GM21447 (cell line): ENCODE measurements around the gene PCDHGA1.

Source experiments
- ATAC-seq: cut with Tn5 transposase; IDR thresholded peaks from one replicate; pipeline ENCODE4 v1.9.1; 2021; ENCODE audit not compliant: unreplicated experiment

PCDHGA1 gene

GRCh38 chr5:141528291-141528984 is 198.1 kb downstream of the PCDHGA1 start:
- no peak for ATAC-seq

DNA sequence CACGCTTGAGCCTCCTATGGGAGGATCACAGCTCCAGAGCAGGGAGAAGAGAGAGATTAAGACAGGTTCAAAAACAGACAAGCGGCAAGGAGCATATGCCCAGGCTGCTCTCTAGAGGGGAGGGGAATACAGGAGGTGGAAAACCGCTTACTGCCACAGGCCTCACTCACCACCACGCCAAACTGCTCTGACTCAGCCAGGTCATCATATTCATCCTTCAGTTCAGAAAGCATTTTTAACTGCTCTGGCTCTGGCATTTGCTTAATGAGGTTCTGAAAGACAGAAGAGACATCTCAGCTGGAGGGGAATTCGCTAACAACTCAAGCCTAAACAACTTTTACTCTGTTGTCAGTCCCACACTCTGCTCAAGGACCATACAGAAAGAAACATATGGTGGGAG is 198.7 kb downstream of the PCDHGA1 start:
- ATAC-seq: peak; percentile 45

GRCh38 chr5:141529873-141530272 is 199.6 kb downstream of the PCDHGA1 start:
- peak; percentile 47 for ATAC-seq

- ATAC-seq: no peak
Measured at GRCh38 chr5:141532726-141533125, 202.4 kb downstream of the PCDHGA1 start.

- no peak for ATAC-seq
Measured at GRCh38 chr5:141533897-141534296, 203.6 kb downstream of the PCDHGA1 start.

DNA sequence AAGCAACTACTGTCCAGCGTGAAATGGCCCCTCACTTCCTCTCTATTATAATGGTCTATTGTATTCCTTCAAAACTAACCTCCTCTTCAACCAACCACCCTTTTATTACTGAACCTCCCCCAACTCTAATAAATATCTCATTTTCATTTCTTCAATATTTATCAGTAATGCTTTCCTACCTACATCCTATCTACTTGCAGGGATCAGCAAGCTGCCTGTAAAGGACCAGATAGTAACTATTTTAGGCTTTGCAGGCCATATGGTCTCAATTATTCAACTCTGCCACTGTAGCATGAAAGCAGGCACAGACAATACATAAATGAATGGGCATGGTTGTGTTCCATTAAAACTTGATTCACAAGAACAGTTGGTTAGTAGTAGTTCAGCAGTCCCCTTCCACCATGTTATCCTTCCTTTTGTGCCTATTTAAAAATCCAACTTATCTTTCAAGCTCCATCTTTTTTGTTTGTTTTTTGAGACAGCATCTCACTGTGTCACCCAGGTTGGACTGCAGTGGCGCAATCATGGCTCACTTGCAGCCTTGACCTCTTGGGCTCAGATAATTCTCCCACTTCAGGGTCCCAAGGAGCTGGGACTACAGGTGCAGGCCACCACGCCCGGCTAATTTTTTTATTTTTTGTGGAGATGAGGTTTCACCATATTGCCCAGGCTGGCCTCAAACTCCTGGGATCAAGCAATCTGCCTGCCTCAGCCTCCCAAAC is 204.3 kb downstream of the PCDHGA1 start:
- ATAC-seq: no peak

DNA sequence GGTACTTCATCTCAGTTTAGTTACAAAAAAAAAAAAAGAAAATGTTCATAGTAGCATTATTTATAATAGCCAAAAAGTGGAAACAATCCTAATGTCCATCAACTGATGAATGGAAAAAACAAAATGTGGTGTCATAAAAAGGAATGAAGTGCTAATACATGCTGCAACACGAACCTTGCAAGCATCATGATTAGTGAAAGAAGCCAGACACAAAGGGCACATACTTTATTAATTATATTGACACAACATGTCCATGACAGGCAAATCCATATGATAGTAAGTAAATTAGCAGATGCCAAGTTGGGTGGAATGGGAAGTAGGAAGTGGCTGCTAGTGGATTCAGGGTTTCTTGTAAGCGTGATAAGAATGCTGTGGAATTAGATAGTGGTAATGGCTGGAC is 212.7 kb downstream of the PCDHGA1 start:
- ATAC-seq: no peak

DNA sequence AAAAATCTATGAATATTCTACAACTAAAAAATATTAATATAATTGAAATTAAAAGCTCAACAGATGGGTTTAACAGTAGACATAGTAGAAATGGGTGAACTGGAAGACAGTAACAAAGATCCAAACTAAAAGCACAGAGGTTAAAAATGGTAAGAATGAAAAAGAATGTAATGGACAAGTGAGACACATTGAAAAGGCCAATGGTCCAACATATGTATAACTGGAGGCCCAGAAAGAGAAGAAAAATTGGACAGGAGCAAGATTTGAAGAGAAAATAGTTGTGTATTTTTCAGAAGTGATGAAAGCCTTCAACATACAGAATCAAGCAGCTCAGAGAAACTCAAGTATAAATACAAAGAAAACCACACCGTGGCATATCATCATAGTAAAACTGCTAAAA is 217.2 kb downstream of the PCDHGA1 start:
- no peak for ATAC-seq

- no peak for ATAC-seq
Measured at GRCh38 chr5:141547921-141548320, 217.6 kb downstream of the PCDHGA1 start.

DNA sequence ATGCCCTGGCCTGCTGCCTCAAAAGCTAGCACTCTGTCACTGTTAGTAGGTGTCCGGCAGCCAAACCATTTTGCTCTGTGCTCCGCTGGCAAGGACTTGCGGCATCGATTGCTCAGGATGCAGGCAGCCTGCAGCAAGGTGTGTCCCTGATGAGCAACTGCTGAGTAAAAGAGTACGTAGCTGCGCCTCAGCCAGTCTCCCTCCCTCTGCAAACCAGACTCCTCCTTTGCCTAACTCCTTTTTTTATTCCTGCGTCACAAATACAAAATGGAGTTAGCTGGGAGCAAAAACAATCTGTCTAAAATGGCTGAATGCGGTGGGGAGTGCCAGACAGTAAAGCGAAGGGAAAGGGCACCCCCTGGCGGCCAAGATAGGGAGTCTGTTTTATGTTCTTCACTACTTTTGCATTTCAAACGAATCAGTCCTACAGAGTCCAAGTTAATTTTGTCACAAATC is 227.4 kb downstream of the PCDHGA1 start:
- peak; percentile 59 for ATAC-seq

- no peak for ATAC-seq
Measured at GRCh38 chr5:141558150-141558549, 227.8 kb downstream of the PCDHGA1 start.

GRCh38 chr5:141559461-141559860 is 229.1 kb downstream of the PCDHGA1 start:
- ATAC-seq: no peak

GRCh38 chr5:141560151-141560550 is 229.8 kb downstream of the PCDHGA1 start:
- no peak for ATAC-seq

- no peak for ATAC-seq
Measured at GRCh38 chr5:141560725-141561483, 230.6 kb downstream of the PCDHGA1 start.
